Measurements from ENCODE around the gene FANCE.

- TF ChIP-seq CTCF (IDR thresholded peaks at IDR 0.05; ENCODE audit: insufficient read depth, low read length, poor library complexity, severe bottlenecking) (no peak), EZH2phosphoT487 (conservative IDR thresholded peaks at IDR 0.05; ENCODE audit: low read length) (no peak)
Observed at GRCh38 chr6:35484921-35485392, 32.8 kb downstream of the FANCE start.

Measured in SU-DHL-6 (cell line).